ENCODE measurements around the gene CAMK1D. TPM values are rescaled to one million over a fixed set of nuclear protein-coding genes. Genes with fewer than 3 reads are reported as not detected.

Gene CAMK1D
- total RNA-seq, 1 experiment from 2014 or later, result 10.2 TPM

GRCh38 chr10:12614177-12614995, 265.0 kb downstream of the CAMK1D start:
- H3K9me3 Mint-ChIP-seq, result no peaks in the 10 kb centered on the region
- DNase-seq (ENCODE audit: low spot score) (no peak), ATAC-seq (no peak)
- POLR2A ChIA-PET, result no interaction called here
- H3K4me1 Mint-ChIP-seq, result no peaks in the 10 kb centered on the region
- TF ChIP-seq FOXP4 (CRISPR knock-in tag; IDR thresholded peaks at IDR 0.05), result no peak
- TF ChIP-seq NFE2L1 (CRISPR knock-in tag; IDR thresholded peaks at IDR 0.05), result no peak
- TF ChIP-seq TCF7 (CRISPR knock-in tag; IDR thresholded peaks at IDR 0.05; ENCODE audit: low read depth), result no peak
- TF ChIP-seq MLX (CRISPR knock-in tag; IDR thresholded peaks at IDR 0.05), result no peak
- no peak for TF ChIP-seq ATF1 (CRISPR knock-in tag; IDR thresholded peaks at IDR 0.05)
- no peak for TF ChIP-seq RORB (CRISPR knock-in tag; IDR thresholded peaks at IDR 0.05)
- TF ChIP-seq, protein P1, sequence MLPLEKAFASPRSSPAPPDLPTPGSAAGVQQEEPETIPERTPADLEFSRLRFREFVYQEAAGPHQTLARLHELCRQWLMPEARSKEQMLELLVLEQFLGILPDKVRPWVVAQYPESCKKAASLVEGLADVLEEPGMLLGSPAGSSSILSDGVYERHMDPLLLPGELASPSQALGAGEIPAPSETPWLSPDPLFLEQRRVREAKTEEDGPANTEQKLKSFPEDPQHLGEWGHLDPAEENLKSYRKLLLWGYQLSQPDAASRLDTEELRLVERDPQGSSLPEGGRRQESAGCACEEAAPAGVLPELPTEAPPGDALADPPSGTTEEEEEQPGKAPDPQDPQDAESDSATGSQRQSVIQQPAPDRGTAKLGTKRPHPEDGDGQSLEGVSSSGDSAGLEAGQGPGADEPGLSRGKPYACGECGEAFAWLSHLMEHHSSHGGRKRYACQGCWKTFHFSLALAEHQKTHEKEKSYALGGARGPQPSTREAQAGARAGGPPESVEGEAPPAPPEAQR (CRISPR knock-in tag; IDR thresholded peaks at IDR 0.05), result no peak
- H3K36me3 Mint-ChIP-seq, result no peaks in the 10 kb centered on the region
- CTCF ChIA-PET, result no interaction called here
- H3K27me3 Mint-ChIP-seq (ENCODE audit: low read depth), result no peaks in the 10 kb centered on the region
- no peak overlapping the region for H3K4me3 Mint-ChIP-seq
- H3K27ac Mint-ChIP-seq, result no peak overlapping the region

- Mint-ChIP-seq H3K27me3 (ENCODE audit: low read depth) (no peaks in the 10 kb centered on the region), H3K9me3 (no peaks in the 10 kb centered on the region), H3K36me3 (no peaks in the 10 kb centered on the region), H3K27ac (no peak overlapping the region), H3K4me3 (no peak overlapping the region), H3K4me1 (no peaks in the 10 kb centered on the region)
- TF ChIP-seq KAT7 (CRISPR knock-in tag; IDR thresholded peaks at IDR 0.05; ENCODE audit: borderline replicate concordance) (no peak), CBFB (CRISPR knock-in tag; IDR thresholded peaks at IDR 0.05; ENCODE audit: low read depth) (no peak), NFE2L1 (CRISPR knock-in tag; IDR thresholded peaks at IDR 0.05) (no peak), RELA (CRISPR knock-in tag; IDR thresholded peaks at IDR 0.05; ENCODE audit: borderline replicate concordance) (no peak), ATF1 (CRISPR knock-in tag; IDR thresholded peaks at IDR 0.05) (no peak), NR1H2 (CRISPR knock-in tag; IDR thresholded peaks at IDR 0.05) (no peak), ZNF317 (CRISPR knock-in tag; IDR thresholded peaks at IDR 0.05; ENCODE audit: borderline replicate concordance, low read depth) (no peak), SOX15 (CRISPR knock-in tag; IDR thresholded peaks at IDR 0.05) (no peak)
- TF ChIP-seq, protein P2, sequence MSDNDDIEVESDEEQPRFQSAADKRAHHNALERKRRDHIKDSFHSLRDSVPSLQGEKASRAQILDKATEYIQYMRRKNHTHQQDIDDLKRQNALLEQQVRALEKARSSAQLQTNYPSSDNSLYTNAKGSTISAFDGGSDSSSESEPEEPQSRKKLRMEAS (CRISPR knock-in tag; IDR thresholded peaks at IDR 0.05), result no peak
- ATAC-seq, result no peak
- ChIA-PET CTCF (no interaction called here), POLR2A (no interaction called here)
- DNase-seq (ENCODE audit: low spot score), result no peak
These were observed 266.2 kb downstream of the CAMK1D start for GRCh38 chr10:12615296-12616220.

All from WTC11 (cell line).